GM12873 (cell line): ENCODE results near the gene PDE3B.

Experiments
- TF ChIP-seq, protein P1 (sequence below): IDR thresholded peaks from 2 replicates; pipeline ENCODE4 v1.5.1; 2012; ENCODE audit warnings: low read depth, mild to moderate bottlenecking, moderate library complexity, low read length, control low read depth; ENCODE audit not compliant: insufficient read depth; ENCODE audit errors: missing control alignments

The PDE3B gene

GRCh38 chr11:14618060-14618459, 25.5 kb upstream of the PDE3B start:
- TF ChIP-seq, protein P1, sequence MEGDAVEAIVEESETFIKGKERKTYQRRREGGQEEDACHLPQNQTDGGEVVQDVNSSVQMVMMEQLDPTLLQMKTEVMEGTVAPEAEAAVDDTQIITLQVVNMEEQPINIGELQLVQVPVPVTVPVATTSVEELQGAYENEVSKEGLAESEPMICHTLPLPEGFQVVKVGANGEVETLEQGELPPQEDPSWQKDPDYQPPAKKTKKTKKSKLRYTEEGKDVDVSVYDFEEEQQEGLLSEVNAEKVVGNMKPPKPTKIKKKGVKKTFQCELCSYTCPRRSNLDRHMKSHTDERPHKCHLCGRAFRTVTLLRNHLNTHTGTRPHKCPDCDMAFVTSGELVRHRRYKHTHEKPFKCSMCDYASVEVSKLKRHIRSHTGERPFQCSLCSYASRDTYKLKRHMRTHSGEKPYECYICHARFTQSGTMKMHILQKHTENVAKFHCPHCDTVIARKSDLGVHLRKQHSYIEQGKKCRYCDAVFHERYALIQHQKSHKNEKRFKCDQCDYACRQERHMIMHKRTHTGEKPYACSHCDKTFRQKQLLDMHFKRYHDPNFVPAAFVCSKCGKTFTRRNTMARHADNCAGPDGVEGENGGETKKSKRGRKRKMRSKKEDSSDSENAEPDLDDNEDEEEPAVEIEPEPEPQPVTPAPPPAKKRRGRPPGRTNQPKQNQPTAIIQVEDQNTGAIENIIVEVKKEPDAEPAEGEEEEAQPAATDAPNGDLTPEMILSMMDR, result no peak

GRCh38 chr11:14619603-14620531, 23.7 kb upstream of the PDE3B start:
- TF ChIP-seq, protein P1, result no peak

DNA sequence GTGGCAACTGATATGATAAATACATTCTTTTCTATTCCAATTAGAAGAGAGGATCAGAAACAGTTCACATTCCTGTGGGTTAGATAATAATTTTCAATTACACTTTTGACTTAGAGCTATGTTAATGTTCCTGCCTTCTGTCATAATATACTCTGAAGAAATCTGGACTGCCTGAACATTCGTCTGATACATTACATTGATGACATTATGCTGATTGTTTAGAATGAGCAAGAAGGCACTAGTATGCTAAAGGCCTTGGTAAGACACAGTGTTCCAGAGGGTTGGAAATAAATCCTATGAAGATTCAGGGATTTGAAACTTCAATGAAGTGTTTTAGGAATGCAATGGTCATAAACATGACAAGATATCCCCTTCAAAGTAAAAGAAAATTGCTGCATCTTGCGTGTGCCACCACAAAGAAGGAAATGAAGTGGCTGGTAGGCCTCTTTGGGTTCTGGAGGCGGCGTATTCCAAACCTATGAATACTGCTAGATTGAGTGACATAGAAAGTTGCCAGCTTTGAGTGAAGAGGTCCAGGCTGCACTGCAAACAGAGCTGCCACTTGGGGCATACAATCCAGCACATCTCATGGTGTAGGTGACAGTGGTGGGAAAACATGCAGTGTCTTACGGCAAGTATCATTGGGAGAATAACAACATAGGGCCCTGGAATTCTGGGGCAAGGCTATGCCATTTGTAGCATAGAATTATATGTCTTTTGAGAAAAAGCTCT, 21.2 kb upstream of the PDE3B start:
- TF ChIP-seq, protein P1, result no peak

GRCh38 chr11:14623036-14623435, 20.6 kb upstream of the PDE3B start:
- TF ChIP-seq, protein P1, result no peak

GRCh38 chr11:14625586-14626205, 17.9 kb upstream of the PDE3B start:
- TF ChIP-seq, protein P1, result no peak

DNA sequence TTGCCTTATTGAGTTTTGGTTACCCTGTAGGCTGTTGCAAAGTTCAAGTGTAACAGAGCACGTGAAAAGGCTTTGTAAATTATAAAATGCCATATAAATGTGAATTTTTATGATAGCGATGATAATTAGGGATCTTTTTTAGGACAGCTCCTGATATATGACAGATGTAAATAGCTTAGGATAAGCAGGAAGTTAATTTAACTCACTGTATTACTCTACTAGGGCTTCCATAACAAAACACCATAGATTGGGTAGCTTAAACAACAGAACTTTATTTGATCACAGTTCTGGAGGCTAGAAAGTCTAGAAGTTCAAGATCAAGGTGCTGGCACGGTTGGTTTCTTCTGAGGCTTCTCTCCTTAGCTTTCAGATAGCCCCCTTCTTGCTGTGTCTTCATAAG, 17.0 kb upstream of the PDE3B start:
- TF ChIP-seq, protein P1, result no peak

- TF ChIP-seq, protein P1, result no peak
These were observed 8.8 kb upstream of the PDE3B start for GRCh38 chr11:14634813-14635212.
